Memory B cell (primary cell): ENCODE results near the gene ITPK1.

Source experiments
- ATAC-seq: fragments of 150-1000 bp; cut with Tn5 transposase; 2 replicates; pipeline ENCODE4 v1.10.0; 2021; ENCODE audit warnings: low read depth, mild to moderate bottlenecking, moderate library complexity
- DNase-seq, 2 donors: peaks; one replicate each; pipeline ENCODE4 v3.0.0; 2022; ENCODE audit warnings: low spot score in 2 of 2
- H3K27ac Mint-ChIP-seq: one replicate; pipeline ENCODE4 v1.8.0; 2022; ENCODE audit warnings: mild to moderate bottlenecking, moderate library complexity, mixed read lengths
- H3K27me3 Mint-ChIP-seq: one replicate; pipeline ENCODE4 v1.8.0; 2022; ENCODE audit warnings: mixed read lengths
- H3K36me3 Mint-ChIP-seq: one replicate; pipeline ENCODE4 v1.8.0; 2022; ENCODE audit warnings: mild to moderate bottlenecking, mixed read lengths
- H3K4me1 Mint-ChIP-seq: one replicate; pipeline ENCODE4 v1.8.0; 2022; ENCODE audit warnings: mixed read lengths
- H3K4me3 Mint-ChIP-seq: one replicate; pipeline ENCODE4 v1.8.0; 2022; ENCODE audit warnings: mild to moderate bottlenecking, moderate library complexity, mixed read lengths
- H3K9me3 Mint-ChIP-seq: one replicate; pipeline ENCODE4 v1.8.0; 2022; ENCODE audit warnings: mixed read lengths

ITPK1 gene

GRCh38 chr14:93027810-93028723, 87.7 kb downstream of the ITPK1 start:
- ATAC-seq, result peak; percentile 57

GRCh38 chr14:93026339-93026738, 89.4 kb downstream of the ITPK1 start:
- no peaks in the 10 kb centered on the region for H3K27me3 Mint-ChIP-seq
- peaks cover 12% of the 10 kb centered on the region for H3K36me3 Mint-ChIP-seq
- ATAC-seq, result no peak
- no peaks in the 10 kb centered on the region for H3K9me3 Mint-ChIP-seq
- H3K4me3 Mint-ChIP-seq, result no peak overlapping the region
- H3K27ac Mint-ChIP-seq, result peak overlapping the region; percentile 58
- no peak for DNase-seq
- H3K4me1 Mint-ChIP-seq, result peaks cover 28% of the 10 kb centered on the region

More at GRCh38 chr14:93027810-93028723, 87.7 kb downstream of the ITPK1 start:
- Mint-ChIP-seq H3K27ac (peak overlapping the region; percentile 58), H3K27me3 (no peaks in the 10 kb centered on the region), H3K4me1 (peaks cover 36% of the 10 kb centered on the region), H3K4me3 (no peak overlapping the region), H3K9me3 (no peaks in the 10 kb centered on the region), H3K36me3 (peaks cover 9% of the 10 kb centered on the region)
- DNase-seq, result no peak

- Mint-ChIP-seq H3K27ac (no peak overlapping the region), H3K4me3 (no peak overlapping the region), H3K27me3 (no peaks in the 10 kb centered on the region), H3K36me3 (peaks cover 9% of the 10 kb centered on the region), H3K4me1 (peaks cover 24% of the 10 kb centered on the region), H3K9me3 (no peaks in the 10 kb centered on the region)
- no peak for DNase-seq
- ATAC-seq, result no peak
Observed at GRCh38 chr14:93025055-93025454, 90.7 kb downstream of the ITPK1 start.

- H3K4me1 Mint-ChIP-seq, result peaks cover 24% of the 10 kb centered on the region
Observed at GRCh38 chr14:93024493-93024892, 91.2 kb downstream of the ITPK1 start.

GRCh38 chr14:93023802-93024434, 91.8 kb downstream of the ITPK1 start:
- H3K36me3 Mint-ChIP-seq, result peaks cover 9% of the 10 kb centered on the region
- no peak for ATAC-seq
- H3K27me3 Mint-ChIP-seq, result no peaks in the 10 kb centered on the region
- H3K27ac Mint-ChIP-seq, result peak overlapping the region; percentile 58
- H3K4me1 Mint-ChIP-seq, result peaks cover 21% of the 10 kb centered on the region
- no peak overlapping the region for H3K4me3 Mint-ChIP-seq
- H3K9me3 Mint-ChIP-seq, result no peaks in the 10 kb centered on the region
- no peak for DNase-seq

More at GRCh38 chr14:93024493-93024892, 91.2 kb downstream of the ITPK1 start:
- ATAC-seq (no peak), DNase-seq (no peak)
- H3K27ac Mint-ChIP-seq, result no peak overlapping the region
- no peaks in the 10 kb centered on the region for H3K9me3 Mint-ChIP-seq
- H3K4me3 Mint-ChIP-seq, result no peak overlapping the region
- peaks cover 9% of the 10 kb centered on the region for H3K36me3 Mint-ChIP-seq
- no peaks in the 10 kb centered on the region for H3K27me3 Mint-ChIP-seq

GRCh38 chr14:93023039-93023438, 92.7 kb downstream of the ITPK1 start:
- Mint-ChIP-seq H3K27ac (peak overlapping the region; percentile 3), H3K4me1 (peaks cover 18% of the 10 kb centered on the region), H3K36me3 (peaks cover 9% of the 10 kb centered on the region), H3K9me3 (no peaks in the 10 kb centered on the region), H3K4me3 (no peak overlapping the region), H3K27me3 (no peaks in the 10 kb centered on the region)
- no peak for DNase-seq
- ATAC-seq, result no peak

GRCh38 chr14:93019970-93020369, 95.8 kb downstream of the ITPK1 start:
- Mint-ChIP-seq H3K4me3 (no peak overlapping the region), H3K9me3 (no peaks in the 10 kb centered on the region), H3K27ac (peak overlapping the region; percentile 55), H3K36me3 (peaks cover 9% of the 10 kb centered on the region), H3K4me1 (peaks cover 11% of the 10 kb centered on the region), H3K27me3 (no peaks in the 10 kb centered on the region)
- no peak for DNase-seq
- ATAC-seq, result no peak

- Mint-ChIP-seq H3K36me3 (peaks cover 13% of the 10 kb centered on the region), H3K27ac (no peak overlapping the region), H3K4me1 (peaks cover 15% of the 10 kb centered on the region), H3K27me3 (no peaks in the 10 kb centered on the region), H3K4me3 (no peak overlapping the region), H3K9me3 (no peaks in the 10 kb centered on the region)
- no peak for DNase-seq
- no peak for ATAC-seq
Observed at GRCh38 chr14:93019367-93019843, 96.3 kb downstream of the ITPK1 start.

GRCh38 chr14:93018366-93018765, 97.4 kb downstream of the ITPK1 start:
- Mint-ChIP-seq H3K27ac (peak overlapping the region; percentile 25), H3K27me3 (no peaks in the 10 kb centered on the region), H3K36me3 (peaks cover 10% of the 10 kb centered on the region), H3K9me3 (no peaks in the 10 kb centered on the region), H3K4me3 (no peak overlapping the region), H3K4me1 (peaks cover 25% of the 10 kb centered on the region)
- DNase-seq, result no peak
- ATAC-seq, result no peak

GRCh38 chr14:93017898-93018297, 97.8 kb downstream of the ITPK1 start:
- peaks cover 8% of the 10 kb centered on the region for H3K36me3 Mint-ChIP-seq
- ATAC-seq (no peak), DNase-seq (no peak)
- H3K27me3 Mint-ChIP-seq, result no peaks in the 10 kb centered on the region
- peaks cover 25% of the 10 kb centered on the region for H3K4me1 Mint-ChIP-seq
- H3K27ac Mint-ChIP-seq, result peak overlapping the region; percentile 25
- no peak overlapping the region for H3K4me3 Mint-ChIP-seq
- H3K9me3 Mint-ChIP-seq, result no peaks in the 10 kb centered on the region

- H3K4me3 Mint-ChIP-seq, result no peak overlapping the region
- no peaks in the 10 kb centered on the region for H3K27me3 Mint-ChIP-seq
- H3K27ac Mint-ChIP-seq, result peak overlapping the region; percentile 28
- H3K4me1 Mint-ChIP-seq, result peaks cover 25% of the 10 kb centered on the region
- ATAC-seq (no peak), DNase-seq (no peak)
- peaks cover 8% of the 10 kb centered on the region for H3K36me3 Mint-ChIP-seq
- no peaks in the 10 kb centered on the region for H3K9me3 Mint-ChIP-seq
Observed at GRCh38 chr14:93017301-93017797, 98.4 kb downstream of the ITPK1 start.

- DNase-seq (no peak), ATAC-seq (no peak)
- H3K36me3 Mint-ChIP-seq, result peaks cover 5% of the 10 kb centered on the region
- H3K4me3 Mint-ChIP-seq, result no peak overlapping the region
- peaks cover 23% of the 10 kb centered on the region for H3K4me1 Mint-ChIP-seq
- H3K27me3 Mint-ChIP-seq, result no peaks in the 10 kb centered on the region
- no peaks in the 10 kb centered on the region for H3K9me3 Mint-ChIP-seq
- no peak overlapping the region for H3K27ac Mint-ChIP-seq
Observed at GRCh38 chr14:93016275-93016845, 99.4 kb downstream of the ITPK1 start.

- peaks cover 22% of the 10 kb centered on the region for H3K4me1 Mint-ChIP-seq
- H3K9me3 Mint-ChIP-seq, result no peaks in the 10 kb centered on the region
- H3K27ac Mint-ChIP-seq, result no peak overlapping the region
- ATAC-seq, result no peak
- no peak for DNase-seq
- H3K36me3 Mint-ChIP-seq, result peaks cover 5% of the 10 kb centered on the region
- no peaks in the 10 kb centered on the region for H3K27me3 Mint-ChIP-seq
- no peak overlapping the region for H3K4me3 Mint-ChIP-seq
Observed at GRCh38 chr14:93015505-93015904, 100.2 kb downstream of the ITPK1 start.

- H3K27me3 Mint-ChIP-seq, result no peaks in the 10 kb centered on the region
- DNase-seq (no peak), ATAC-seq (no peak)
- no peak overlapping the region for H3K27ac Mint-ChIP-seq
- H3K36me3 Mint-ChIP-seq, result peaks cover 5% of the 10 kb centered on the region
- no peaks in the 10 kb centered on the region for H3K9me3 Mint-ChIP-seq
- peaks cover 18% of the 10 kb centered on the region for H3K4me1 Mint-ChIP-seq
- no peak overlapping the region for H3K4me3 Mint-ChIP-seq
Observed at GRCh38 chr14:93015064-93015463, 100.7 kb downstream of the ITPK1 start.
